Heart left ventricle (tissue), 13 donors: ENCODE results near the gene PHAF1.

Experiments
- POLR2A ChIP-seq, 2 donors: fragments of 450-650 bp; IDR thresholded peaks; one replicate each; pipeline ENCODE4 v1.6.1; 2017; ENCODE audit warnings: antibody characterized with exemption in 2 of 2, mild to moderate bottlenecking in 2 of 2, moderate library complexity in 2 of 2
- TF ChIP-seq, protein P1 (sequence below), 12 donors: fragments of 200-600 bp; sonication (generic) in 4 of 12; IDR thresholded peaks; one replicate each; pipeline versions ENCODE4 v1.5.0 to v1.8.0; 2018 to 2022; ENCODE audit warnings: antibody characterized with exemption in 12 of 12, mild to moderate bottlenecking in 5 of 12
- donor health status: ischemic (EF 13 %, LVEDD 7.1; RV severe dilation, severe dysfunction).
- donor health status: DM: no; HTN: yes; CAD: no.
- donor health status: DM: no; HTN: no; CAD: no.
- donor health status: ischemic (EF 25% LVEDD 6.9; RV normal size, moderate dysfunction).
- donor health status: ischemic (EF 25% LVEDD 5.7; RV mildly dilated, moderate dysfunction).
- donor health status: ischemic (EF 35%, LVEDD 5.7; RV mildly dilated, moderate dysfunction).
- donor health status: nonischemic (EF 11% LVEDD 7.7; RV severe dilation, severe dysfunction).
- donor health status: DM: yes; HTN: yes; CAD: no.
- donor health status: PGD.
- donor health status: ischemic (EF 29% LVEDD 5.4; RV normal size, mild dysfunction).
- donor health status: nonischemic (EF 23%, LVEDD 6.1; RV moderate dilation, normal function).

GRCh38 chr16:67185651-67186134 lies 76.0 kb downstream of the PHAF1 start:
- TF ChIP-seq POLR2A (IDR thresholded peaks at IDR 0.05), result no peak
- TF ChIP-seq, protein P1, sequence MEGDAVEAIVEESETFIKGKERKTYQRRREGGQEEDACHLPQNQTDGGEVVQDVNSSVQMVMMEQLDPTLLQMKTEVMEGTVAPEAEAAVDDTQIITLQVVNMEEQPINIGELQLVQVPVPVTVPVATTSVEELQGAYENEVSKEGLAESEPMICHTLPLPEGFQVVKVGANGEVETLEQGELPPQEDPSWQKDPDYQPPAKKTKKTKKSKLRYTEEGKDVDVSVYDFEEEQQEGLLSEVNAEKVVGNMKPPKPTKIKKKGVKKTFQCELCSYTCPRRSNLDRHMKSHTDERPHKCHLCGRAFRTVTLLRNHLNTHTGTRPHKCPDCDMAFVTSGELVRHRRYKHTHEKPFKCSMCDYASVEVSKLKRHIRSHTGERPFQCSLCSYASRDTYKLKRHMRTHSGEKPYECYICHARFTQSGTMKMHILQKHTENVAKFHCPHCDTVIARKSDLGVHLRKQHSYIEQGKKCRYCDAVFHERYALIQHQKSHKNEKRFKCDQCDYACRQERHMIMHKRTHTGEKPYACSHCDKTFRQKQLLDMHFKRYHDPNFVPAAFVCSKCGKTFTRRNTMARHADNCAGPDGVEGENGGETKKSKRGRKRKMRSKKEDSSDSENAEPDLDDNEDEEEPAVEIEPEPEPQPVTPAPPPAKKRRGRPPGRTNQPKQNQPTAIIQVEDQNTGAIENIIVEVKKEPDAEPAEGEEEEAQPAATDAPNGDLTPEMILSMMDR (IDR thresholded peaks at IDR 0.05), result no peak
